ENCODE data around the gene USP20. TPM values are rescaled to one million over a fixed set of nuclear protein-coding genes. Genes with fewer than 3 reads are reported as not detected.

The USP20 gene
- total RNA-seq, 1 experiment from 2014 or later, result 22.1 TPM

DNA sequence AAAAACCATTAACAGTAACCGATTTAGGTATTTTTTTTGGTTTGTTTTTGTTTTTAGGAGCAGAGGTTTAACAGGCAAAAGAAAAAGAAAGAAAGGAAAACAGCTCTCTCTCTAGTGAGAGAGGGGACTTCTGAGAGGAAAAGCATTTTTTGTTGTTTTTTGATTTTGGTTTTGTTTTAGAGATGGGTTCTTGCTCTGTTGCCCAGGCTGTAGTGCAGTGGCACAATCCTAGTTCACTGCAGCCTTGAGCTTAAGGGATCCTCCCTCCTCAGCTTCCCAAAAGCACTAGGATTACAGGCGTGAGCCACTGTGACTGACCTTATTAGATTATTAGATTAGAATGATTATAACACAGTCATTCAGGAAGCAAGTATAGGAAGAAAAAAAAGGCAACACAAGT is 10.1 kb downstream of the USP20 start:
- intact Hi-C loops (cut with micrococcal nuclease; ENCODE audit: unreplicated experiment), result no loop called here

GRCh38 chr9:129848712-129849441 is 13.6 kb downstream of the USP20 start:
- Histone ChIP-seq H3K27me3 (ENCODE audit: insufficient read depth, low read depth) (no peaks in the 10 kb centered on the region), H3K79me2 (ENCODE audit: low read depth) (no peaks in the 10 kb centered on the region), H3F3A (ENCODE audit: insufficient read depth, low read depth) (peaks cover 23% of the 10 kb centered on the region), H3K4me3 (no peak overlapping the region), H3K9me3 (ENCODE audit: insufficient read depth, low read depth) (no peaks in the 10 kb centered on the region; the same call in 1 of the 2 replicates), H2AFZ (no peak overlapping the region), H3K27ac (no peak overlapping the region), H3K4me1 (replicated peaks; ENCODE audit: insufficient read depth) (peaks cover 24% of the 10 kb centered on the region), H3K9me2 (ENCODE audit: insufficient read depth) (no peaks in the 10 kb centered on the region), H3K4me2 (no peak overlapping the region), H3K36me3 (ENCODE audit: low read depth) (no peaks in the 10 kb centered on the region), H4K20me1 (ENCODE audit: insufficient read depth) (no peaks in the 10 kb centered on the region)
- intact Hi-C loops (cut with micrococcal nuclease; ENCODE audit: unreplicated experiment), result no loop called here
- no peak for DNase-seq
- ChIA-PET CTCF (no interaction called here), POLR2A (ENCODE audit: unreplicated experiment) (no interaction called here)
- TF ChIP-seq CTCF (conservative IDR thresholded peaks at IDR 0.05), result no peak
- no peak for TF ChIP-seq EZH2 (IDR thresholded peaks at IDR 0.05; ENCODE audit: low read depth)
- BruUV-seq (replicated peaks), result no TSS peak

More for the DNA sequence above, 10.1 kb downstream of the USP20 start:
- no TSS peak for BruUV-seq (replicated peaks)
- H3K79me2 ChIP-seq (ENCODE audit: low read depth), result no peaks in the 10 kb centered on the region
- H3K9me2 ChIP-seq (ENCODE audit: insufficient read depth), result no peaks in the 10 kb centered on the region
- peaks cover 5% of the 10 kb centered on the region; the same call in 1 of the 2 replicates for H3F3A ChIP-seq (ENCODE audit: insufficient read depth, low read depth)
- no peak overlapping the region for H3K4me2 ChIP-seq
- no peaks in the 10 kb centered on the region for H3K9me3 ChIP-seq (ENCODE audit: insufficient read depth, low read depth)
- H4K20me1 ChIP-seq (ENCODE audit: insufficient read depth), result no peaks in the 10 kb centered on the region
- H3K4me1 ChIP-seq (replicated peaks; ENCODE audit: insufficient read depth), result no peaks in the 10 kb centered on the region
- no peak for DNase-seq
- no peak overlapping the region for H2AFZ ChIP-seq
- no peak overlapping the region for H3K27ac ChIP-seq
- TF ChIP-seq CTCF (conservative IDR thresholded peaks at IDR 0.05), result no peak
- no peak for TF ChIP-seq EZH2 (IDR thresholded peaks at IDR 0.05; ENCODE audit: low read depth)
- ChIA-PET CTCF (interaction anchor here (0.6 kb wide), 1 partner anchor 234 kb away, joined by 3 read pairs; no protein-coding TSS in a partner anchor), POLR2A (ENCODE audit: unreplicated experiment) (no interaction called here)
- H3K4me3 ChIP-seq, result no peak overlapping the region
- no peaks in the 10 kb centered on the region for H3K27me3 ChIP-seq (ENCODE audit: insufficient read depth, low read depth)
- H3K36me3 ChIP-seq (ENCODE audit: low read depth), result no peaks in the 10 kb centered on the region

- no peaks in the 10 kb centered on the region for H3K27me3 ChIP-seq (ENCODE audit: insufficient read depth, low read depth)
- no peak overlapping the region for H3K27ac ChIP-seq
- H3K9me3 ChIP-seq (ENCODE audit: insufficient read depth, low read depth), result no peaks in the 10 kb centered on the region; the same call in 1 of the 2 replicates
- ChIA-PET CTCF (no interaction called here), POLR2A (ENCODE audit: unreplicated experiment) (no interaction called here)
- H2AFZ ChIP-seq, result no peak overlapping the region
- H3K36me3 ChIP-seq (ENCODE audit: low read depth), result no peaks in the 10 kb centered on the region
- no peaks in the 10 kb centered on the region for H3K9me2 ChIP-seq (ENCODE audit: insufficient read depth)
- intact Hi-C loops (cut with micrococcal nuclease; ENCODE audit: unreplicated experiment), result no loop called here
- H3K4me3 ChIP-seq, result no peak overlapping the region
- BruUV-seq (replicated peaks), result no TSS peak
- TF ChIP-seq CTCF (conservative IDR thresholded peaks at IDR 0.05), result no peak
- TF ChIP-seq EZH2 (IDR thresholded peaks at IDR 0.05; ENCODE audit: low read depth), result no peak
- H3K4me1 ChIP-seq (replicated peaks; ENCODE audit: insufficient read depth), result peaks cover 24% of the 10 kb centered on the region
- H4K20me1 ChIP-seq (ENCODE audit: insufficient read depth), result no peaks in the 10 kb centered on the region
- DNase-seq, result no peak
- H3K4me2 ChIP-seq, result no peak overlapping the region
- peaks cover 20% of the 10 kb centered on the region for H3F3A ChIP-seq (ENCODE audit: insufficient read depth, low read depth)
- no peaks in the 10 kb centered on the region for H3K79me2 ChIP-seq (ENCODE audit: low read depth)
Observed at GRCh38 chr9:129849901-129850300, 14.6 kb downstream of the USP20 start.

Measured in PC-9 (cell line).